Measurements from ENCODE around the gene SLC47A1.

DNA sequence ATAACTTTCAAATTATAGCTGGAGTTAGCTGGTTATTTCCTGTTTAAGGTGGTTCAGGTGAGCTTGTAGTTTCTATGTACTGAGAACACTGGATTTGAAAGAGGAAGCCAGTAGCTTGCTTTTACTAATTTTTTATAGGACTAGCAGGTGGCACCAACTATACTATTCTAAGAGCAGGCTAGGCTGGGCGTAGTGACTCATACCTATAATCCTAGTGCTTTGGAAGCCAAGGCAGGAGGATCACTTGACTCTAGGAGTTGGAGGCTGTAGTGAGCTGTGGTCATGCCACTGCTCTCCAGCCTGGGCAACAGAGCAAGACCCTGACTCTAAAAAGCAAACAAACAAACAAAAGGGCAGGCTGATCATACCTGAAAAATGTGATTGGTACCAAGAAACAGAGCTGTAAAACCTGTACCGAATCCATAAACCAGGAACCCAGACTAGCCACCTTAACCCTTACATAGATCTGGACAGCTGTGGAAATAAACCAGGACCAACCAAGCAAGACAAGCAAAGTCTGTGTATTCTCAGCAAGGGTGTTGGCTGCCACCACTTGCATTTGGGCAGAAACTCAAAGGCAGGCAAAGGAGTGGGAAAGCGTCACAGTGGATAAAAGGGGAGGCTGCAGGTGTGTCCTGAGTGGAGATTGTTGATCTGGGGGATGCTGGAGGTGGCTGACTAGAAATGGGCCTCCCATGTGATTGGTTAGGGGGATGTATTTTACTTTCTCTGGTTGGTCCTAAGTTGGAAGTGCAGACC lies 36.3 kb downstream of the SLC47A1 start:
- TF ChIP-seq, protein P1, sequence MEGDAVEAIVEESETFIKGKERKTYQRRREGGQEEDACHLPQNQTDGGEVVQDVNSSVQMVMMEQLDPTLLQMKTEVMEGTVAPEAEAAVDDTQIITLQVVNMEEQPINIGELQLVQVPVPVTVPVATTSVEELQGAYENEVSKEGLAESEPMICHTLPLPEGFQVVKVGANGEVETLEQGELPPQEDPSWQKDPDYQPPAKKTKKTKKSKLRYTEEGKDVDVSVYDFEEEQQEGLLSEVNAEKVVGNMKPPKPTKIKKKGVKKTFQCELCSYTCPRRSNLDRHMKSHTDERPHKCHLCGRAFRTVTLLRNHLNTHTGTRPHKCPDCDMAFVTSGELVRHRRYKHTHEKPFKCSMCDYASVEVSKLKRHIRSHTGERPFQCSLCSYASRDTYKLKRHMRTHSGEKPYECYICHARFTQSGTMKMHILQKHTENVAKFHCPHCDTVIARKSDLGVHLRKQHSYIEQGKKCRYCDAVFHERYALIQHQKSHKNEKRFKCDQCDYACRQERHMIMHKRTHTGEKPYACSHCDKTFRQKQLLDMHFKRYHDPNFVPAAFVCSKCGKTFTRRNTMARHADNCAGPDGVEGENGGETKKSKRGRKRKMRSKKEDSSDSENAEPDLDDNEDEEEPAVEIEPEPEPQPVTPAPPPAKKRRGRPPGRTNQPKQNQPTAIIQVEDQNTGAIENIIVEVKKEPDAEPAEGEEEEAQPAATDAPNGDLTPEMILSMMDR (IDR thresholded peaks at IDR 0.05): no peak
- no peak for TF ChIP-seq EZH2 (IDR thresholded peaks at IDR 0.05; ENCODE audit: borderline replicate concordance, insufficient read depth, low read depth, low read length, poor library complexity, severe bottlenecking)
